HTR-8/SVneo (cell line): ENCODE data around the gene EHD4.

Experiments used
- DNase-seq: peaks from one replicate; pipeline ENCODE4 v3.0.0; 2011; ENCODE audit warnings: low spot score, mixed read lengths; ENCODE audit not compliant: insufficient read length
- FAIRE-seq: peaks from 2 replicates; lab custom pipeline; 2011; peaks lifted over from hg19 to GRCh38; lab: Jason Lieb, UNC

EHD4 gene

GRCh38 chr15:41851755-41852370 is 120.5 kb downstream of the EHD4 start:
- FAIRE-seq (no peak), DNase-seq (no peak)

DNA sequence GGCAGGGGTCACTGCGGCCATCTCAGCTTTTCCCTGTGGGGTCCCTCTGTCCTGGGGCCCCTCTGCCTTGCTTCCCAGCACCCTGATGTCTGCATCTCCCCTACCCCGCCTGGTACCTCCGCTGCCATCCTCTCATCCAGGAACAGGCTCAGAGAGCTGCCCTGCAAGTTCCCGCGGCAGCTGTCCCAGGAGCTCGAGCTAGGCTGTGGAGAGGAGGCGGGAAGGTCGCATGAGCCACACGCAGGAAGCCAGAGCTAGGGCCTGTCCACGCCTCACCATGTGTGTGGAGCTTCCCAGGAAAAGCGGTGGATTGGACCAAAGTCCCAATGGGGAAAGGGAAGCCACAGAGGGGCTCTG is 121.2 kb downstream of the EHD4 start:
- DNase-seq (no peak), FAIRE-seq (no peak)

GRCh38 chr15:41850482-41851166 is 121.7 kb downstream of the EHD4 start:
- no peak for FAIRE-seq

GRCh38 chr15:41849861-41850260 is 122.5 kb downstream of the EHD4 start:
- FAIRE-seq: no peak
- no peak for DNase-seq

More at GRCh38 chr15:41850482-41851166, 121.7 kb downstream of the EHD4 start:
- DNase-seq: no peak

- FAIRE-seq (no peak), DNase-seq (no peak)
Observed at GRCh38 chr15:41849204-41849603, 123.2 kb downstream of the EHD4 start.

GRCh38 chr15:41848631-41849030 is 123.7 kb downstream of the EHD4 start:
- DNase-seq: no peak

DNA sequence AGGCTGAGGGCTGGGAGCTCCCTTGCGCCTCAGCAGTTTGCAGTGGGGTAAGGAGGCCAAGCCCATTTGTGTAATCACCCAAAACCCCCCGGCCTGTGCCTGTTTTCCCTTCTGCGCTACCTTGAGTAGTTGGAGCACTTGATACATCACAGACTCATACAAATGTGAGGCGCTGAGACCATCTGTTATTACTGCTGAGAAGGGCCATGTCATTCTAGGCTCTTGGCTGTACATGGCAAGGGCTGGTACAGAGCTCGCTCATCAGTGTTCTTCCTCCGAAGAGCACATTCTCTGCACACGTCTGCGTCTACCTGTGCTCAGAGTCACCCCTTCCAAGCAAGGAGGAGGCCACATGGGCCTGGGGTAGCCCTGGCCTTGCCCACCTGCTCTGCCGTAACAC is 124.4 kb downstream of the EHD4 start:
- DNase-seq (no peak), FAIRE-seq (no peak)

More at GRCh38 chr15:41848631-41849030, 123.7 kb downstream of the EHD4 start:
- no peak for FAIRE-seq

GRCh38 chr15:41847206-41847605 is 125.2 kb downstream of the EHD4 start:
- DNase-seq (no peak), FAIRE-seq (no peak)
